NT2/D1 (cell line): ENCODE measurements around the gene TRIM69.
"Not testable (repeated sequence)": the region's sequence is repeated elsewhere in the genome, so short reads cannot be mapped to it uniquely, and the experiment has no call there.

ENCODE experiments used
- SUZ12 ChIP-seq: IDR thresholded peaks from 2 replicates; pipeline ENCODE4 v1.6.1; 2011; ENCODE audit not compliant: insufficient read length, insufficient read depth; ENCODE audit errors: extremely low read depth
- YY1 ChIP-seq: IDR thresholded peaks from 2 replicates; pipeline ENCODE4 v1.6.1; 2011; ENCODE audit not compliant: insufficient read length, insufficient read depth

- TF ChIP-seq SUZ12, YY1: not testable (repeated sequence)
These were observed 16.3 kb upstream of the TRIM69 start for GRCh38 chr15:44720000-44720435.
